Cardiac fibroblast (primary cell): ENCODE results near the gene GPX1.

ENCODE experiments used
- DNase-seq, 2 donors: peaks; one replicate each; pipeline versions ENCODE4 v3.0.0 to v3.0.0-alpha.2; 2010; ENCODE audit warnings: low read depth in 2 of 2
- H3K4me3 ChIP-seq, 2 donors: replicated peaks in 1 of 2; 1 replicate in 1 of 2; 2 replicates in 1 of 2; pipeline ENCODE4 v1.5.1; 2011; ENCODE audit warnings: low read depth in 2 of 2, low read length in 2 of 2, mild to moderate bottlenecking in 2 of 2, moderate library complexity in 1 of 2
- CTCF ChIP-seq: IDR thresholded peaks from one replicate; pipeline ENCODE4 v1.5.1; 2011; ENCODE audit warnings: low read depth, mild to moderate bottlenecking, low read length, inconsistent platforms

Gene GPX1

DNA sequence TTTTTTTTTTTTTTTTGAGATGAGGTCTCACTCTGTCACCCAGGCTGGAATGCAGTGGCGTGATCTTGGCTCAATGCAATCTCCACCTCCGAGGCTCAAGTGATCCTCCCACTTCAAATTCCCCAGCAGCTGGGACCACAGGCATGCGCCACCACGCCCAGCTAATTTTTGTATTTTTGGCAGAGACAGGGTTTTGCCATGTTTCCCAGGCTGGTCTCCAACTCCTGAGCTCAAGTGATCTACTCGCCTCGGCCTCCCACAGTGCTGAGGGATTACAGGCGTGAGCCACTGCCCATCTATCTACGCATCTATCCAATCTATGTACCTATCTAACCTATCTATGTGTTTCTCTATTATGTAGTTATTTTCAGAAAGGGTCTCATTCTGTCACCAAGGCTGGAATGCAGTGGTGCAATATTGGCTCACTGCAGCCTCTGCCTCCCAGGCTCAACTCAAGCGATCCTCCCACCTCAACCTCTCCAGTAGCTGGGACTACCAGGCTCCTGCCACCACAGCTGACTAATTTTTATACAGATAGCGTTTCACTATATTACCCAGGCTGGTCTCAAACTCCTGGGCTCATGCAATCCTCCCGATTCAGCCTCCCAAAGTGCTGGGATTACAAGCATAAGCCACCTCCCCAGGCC, 20.2 kb upstream of the GPX1 start:
- DNase-seq, result peak; percentile 80 to 92
- TF ChIP-seq CTCF, result no peak
- H3K4me3 ChIP-seq, result no peak overlapping the region

DNA sequence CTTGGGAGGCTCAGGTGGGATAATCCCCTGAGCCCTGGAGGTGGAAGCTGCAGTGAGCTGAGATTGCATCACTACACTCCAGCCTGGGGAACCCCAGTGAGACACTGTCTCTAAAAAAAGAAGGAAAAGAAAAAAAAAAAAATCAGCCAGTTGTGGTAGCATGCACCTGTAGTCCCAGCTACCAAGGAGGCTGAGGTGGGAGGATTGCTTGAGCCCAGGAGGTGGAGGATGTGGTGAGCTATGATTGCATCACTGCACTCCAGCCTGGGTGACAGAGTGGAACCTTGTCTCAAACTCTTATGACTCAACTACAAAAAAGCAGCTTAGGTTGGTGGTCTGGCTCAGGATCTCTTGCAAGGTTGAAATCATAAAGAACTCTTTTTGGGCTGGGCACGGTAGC, 19.3 kb upstream of the GPX1 start:
- peak; percentile 35 to 85 for DNase-seq
- H3K4me3 ChIP-seq, result no peak overlapping the region
- TF ChIP-seq CTCF, result no peak

- no peak for DNase-seq
- TF ChIP-seq CTCF, result no peak
- H3K4me3 ChIP-seq, result no peak overlapping the region
These were observed 13.8 kb upstream of the GPX1 start for GRCh38 chr3:49371946-49372345.

DNA sequence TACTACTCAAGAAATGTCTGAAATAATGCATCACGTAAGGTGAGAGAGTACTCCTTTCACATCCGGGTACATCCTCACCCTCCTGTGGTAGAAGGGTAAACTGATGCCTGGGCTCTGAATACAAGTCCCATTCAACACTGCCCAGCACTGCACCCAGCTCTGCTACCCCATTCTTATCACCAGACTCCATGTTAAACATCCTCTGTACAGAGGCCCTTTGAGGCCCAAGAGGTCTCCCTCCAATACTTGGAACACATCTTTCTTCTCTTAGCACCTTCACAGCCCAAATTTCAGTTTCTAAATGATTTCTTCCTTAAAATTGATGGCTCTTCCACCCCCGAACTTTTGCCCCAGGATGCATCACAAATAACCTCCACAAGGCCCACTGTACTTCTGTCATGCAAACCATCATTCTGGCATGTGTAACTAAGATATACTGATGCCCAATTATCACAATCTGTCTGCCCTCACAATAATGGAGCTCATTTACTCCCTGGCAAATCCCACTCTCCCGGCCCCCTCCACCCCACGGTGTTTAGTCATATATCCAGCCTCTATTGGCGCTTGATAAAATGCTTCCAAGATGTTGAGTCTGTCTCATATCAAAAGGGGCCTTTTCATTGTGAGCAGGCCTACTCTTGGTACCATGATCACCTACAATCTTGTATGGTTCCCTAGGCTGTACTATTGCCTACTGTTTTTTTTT, 12.6 kb upstream of the GPX1 start:
- no peak overlapping the region for H3K4me3 ChIP-seq
- no peak for DNase-seq
- TF ChIP-seq CTCF, result no peak

- TF ChIP-seq CTCF, result no peak
- DNase-seq, result no peak
- no peak overlapping the region for H3K4me3 ChIP-seq
These were observed 4.4 kb upstream of the GPX1 start for GRCh38 chr3:49362561-49362960.

DNA sequence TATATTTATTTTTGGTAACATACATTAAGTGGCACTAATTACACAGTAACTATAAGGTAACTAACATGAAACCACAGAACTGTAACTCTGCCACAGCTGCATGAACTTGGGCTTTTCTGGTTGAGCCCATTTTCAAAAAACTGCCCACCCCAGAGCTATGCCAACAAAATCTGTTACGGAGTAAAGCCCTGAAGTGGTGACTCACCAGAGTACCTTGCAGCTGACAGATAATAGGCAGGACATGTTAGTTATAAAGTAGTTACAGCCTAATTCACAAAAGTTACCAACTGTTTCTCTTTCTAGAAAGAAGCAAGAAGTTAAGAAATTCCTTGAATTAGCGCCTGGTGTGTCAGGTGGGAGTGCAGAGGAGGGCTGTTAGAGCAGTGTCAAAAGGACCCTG, 1.5 kb upstream of the GPX1 start:
- no peak overlapping the region for H3K4me3 ChIP-seq
- TF ChIP-seq CTCF, result no peak
- DNase-seq, result no peak
